Measurements from ENCODE around the gene ISG20. TPM values are rescaled to one million over a fixed set of nuclear protein-coding genes. Genes with fewer than 3 reads are reported as not detected.

Gene ISG20
- total RNA-seq: 2.1 and 3.3 TPM in 2 replicates

DNA sequence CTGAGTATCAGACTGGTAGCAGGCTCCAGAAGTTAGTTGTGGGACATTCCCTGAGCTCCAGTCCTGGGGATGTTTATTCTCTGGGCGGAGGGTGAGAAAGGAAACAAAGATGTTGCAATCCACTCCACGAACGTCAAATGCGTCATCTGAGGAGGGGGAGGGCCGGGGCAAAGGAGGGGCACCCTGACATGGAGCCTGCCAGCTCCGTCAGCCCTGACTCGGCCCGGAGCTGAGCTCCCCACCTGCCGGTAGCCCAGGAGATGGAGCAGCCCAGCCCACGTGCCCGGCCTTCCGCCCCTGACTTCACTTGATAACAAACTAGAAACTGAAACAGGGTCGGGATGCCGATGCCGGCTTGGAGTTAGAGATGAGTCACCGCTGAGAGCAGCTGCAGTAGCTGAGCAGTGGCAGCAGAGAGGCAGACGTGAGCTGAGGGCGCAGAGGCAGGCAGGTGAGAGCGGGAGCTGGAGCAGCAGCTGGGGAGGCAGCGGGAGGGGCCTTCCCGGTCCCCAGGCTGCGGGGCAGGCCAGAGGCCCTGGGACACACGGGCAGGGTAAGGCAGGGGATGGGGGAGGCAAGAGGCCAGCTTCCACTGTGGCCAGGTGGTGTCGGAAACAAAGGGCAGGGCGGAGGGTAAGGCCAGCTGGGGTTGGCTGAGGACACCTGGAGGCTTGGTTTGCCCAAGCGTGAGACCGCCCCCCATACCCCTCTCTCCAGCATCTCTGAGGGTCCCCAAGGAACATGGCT is at the start of gene ISG20:
Gene ISG20 (plus strand): TSS at position 391 of the 747 bp plus-strand sequence. CDS start 351 bp downstream, at position 742.
- H3K27me3 ChIP-seq (ENCODE audit: insufficient read depth, low read length): no peaks in the 10 kb centered on the region
- peaks cover 2% of the 10 kb centered on the region for H3K79me2 ChIP-seq (ENCODE audit: insufficient read depth, low read length)
- H3K27ac ChIP-seq (ENCODE audit: low read depth, low read length): peak within 1 kb of the TSS; percentile 96
- no peaks in the 10 kb centered on the region for H4K20me1 ChIP-seq (ENCODE audit: insufficient read depth, low read length)
- H2AFZ ChIP-seq (ENCODE audit: low read length): peak within 1 kb of the TSS; percentile 2
- H3K9me3 ChIP-seq (ENCODE audit: low read depth, low read length): no peaks in the 10 kb centered on the region
- TF ChIP-seq, protein P1, sequence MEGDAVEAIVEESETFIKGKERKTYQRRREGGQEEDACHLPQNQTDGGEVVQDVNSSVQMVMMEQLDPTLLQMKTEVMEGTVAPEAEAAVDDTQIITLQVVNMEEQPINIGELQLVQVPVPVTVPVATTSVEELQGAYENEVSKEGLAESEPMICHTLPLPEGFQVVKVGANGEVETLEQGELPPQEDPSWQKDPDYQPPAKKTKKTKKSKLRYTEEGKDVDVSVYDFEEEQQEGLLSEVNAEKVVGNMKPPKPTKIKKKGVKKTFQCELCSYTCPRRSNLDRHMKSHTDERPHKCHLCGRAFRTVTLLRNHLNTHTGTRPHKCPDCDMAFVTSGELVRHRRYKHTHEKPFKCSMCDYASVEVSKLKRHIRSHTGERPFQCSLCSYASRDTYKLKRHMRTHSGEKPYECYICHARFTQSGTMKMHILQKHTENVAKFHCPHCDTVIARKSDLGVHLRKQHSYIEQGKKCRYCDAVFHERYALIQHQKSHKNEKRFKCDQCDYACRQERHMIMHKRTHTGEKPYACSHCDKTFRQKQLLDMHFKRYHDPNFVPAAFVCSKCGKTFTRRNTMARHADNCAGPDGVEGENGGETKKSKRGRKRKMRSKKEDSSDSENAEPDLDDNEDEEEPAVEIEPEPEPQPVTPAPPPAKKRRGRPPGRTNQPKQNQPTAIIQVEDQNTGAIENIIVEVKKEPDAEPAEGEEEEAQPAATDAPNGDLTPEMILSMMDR (IDR thresholded peaks at IDR 0.05; ENCODE audit: extremely low read depth, low read depth, low read length): peak; percentile 40
- peaks cover 17% of the 10 kb centered on the region for H3K4me1 ChIP-seq (ENCODE audit: insufficient read depth, low read length)
- peak within 1 kb of the TSS; percentile 80 for H3K4me2 ChIP-seq (ENCODE audit: insufficient read depth, low read length)
- peak within 1 kb of the TSS; percentile 69 for H3K4me3 ChIP-seq (ENCODE audit: insufficient read depth, low read length)
- peaks cover 18% of the 10 kb centered on the region for H3K36me3 ChIP-seq (ENCODE audit: insufficient read depth, low read length)
- DNase-seq (ENCODE audit: insufficient read length, low spot score, missing footprints): peak; percentile 99

DNA sequence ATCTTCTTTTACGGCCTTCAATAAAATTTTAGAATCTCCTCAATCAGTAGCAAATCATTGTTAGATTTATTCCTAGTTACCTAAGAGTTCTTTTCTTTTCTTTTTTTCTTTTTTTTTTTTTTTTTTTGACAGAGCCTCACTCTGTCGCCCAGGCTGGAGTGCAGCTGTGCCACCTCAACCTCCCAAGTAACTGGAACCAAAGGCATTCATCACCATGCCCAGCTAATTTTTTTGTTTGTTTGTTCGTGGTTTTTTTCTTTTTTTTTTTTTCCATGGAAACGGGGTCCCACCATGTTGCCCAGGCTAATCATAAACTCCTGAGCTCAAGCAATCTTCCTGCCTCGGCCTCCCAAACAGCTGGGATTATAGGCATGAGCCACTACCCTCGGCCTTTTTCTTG is 48.1 kb upstream of the ISG20 start:
- Histone ChIP-seq H3K4me2 (ENCODE audit: insufficient read depth, low read length) (no peak overlapping the region), H3K27me3 (ENCODE audit: insufficient read depth, low read length) (no peaks in the 10 kb centered on the region), H3K4me1 (ENCODE audit: insufficient read depth, low read length) (no peaks in the 10 kb centered on the region), H3K9me3 (ENCODE audit: low read depth, low read length) (no peaks in the 10 kb centered on the region), H3K4me3 (ENCODE audit: insufficient read depth, low read length) (no peak overlapping the region), H3K27ac (ENCODE audit: low read depth, low read length) (no peak overlapping the region), H3K79me2 (ENCODE audit: insufficient read depth, low read length) (no peaks in the 10 kb centered on the region), H2AFZ (ENCODE audit: low read length) (no peak overlapping the region), H4K20me1 (ENCODE audit: insufficient read depth, low read length) (no peaks in the 10 kb centered on the region), H3K36me3 (ENCODE audit: insufficient read depth, low read length) (no peaks in the 10 kb centered on the region)
- TF ChIP-seq, protein P1 (IDR thresholded peaks at IDR 0.05; ENCODE audit: extremely low read depth, low read depth, low read length): no peak
- DNase-seq (ENCODE audit: insufficient read length, low spot score, missing footprints): no peak

DNA sequence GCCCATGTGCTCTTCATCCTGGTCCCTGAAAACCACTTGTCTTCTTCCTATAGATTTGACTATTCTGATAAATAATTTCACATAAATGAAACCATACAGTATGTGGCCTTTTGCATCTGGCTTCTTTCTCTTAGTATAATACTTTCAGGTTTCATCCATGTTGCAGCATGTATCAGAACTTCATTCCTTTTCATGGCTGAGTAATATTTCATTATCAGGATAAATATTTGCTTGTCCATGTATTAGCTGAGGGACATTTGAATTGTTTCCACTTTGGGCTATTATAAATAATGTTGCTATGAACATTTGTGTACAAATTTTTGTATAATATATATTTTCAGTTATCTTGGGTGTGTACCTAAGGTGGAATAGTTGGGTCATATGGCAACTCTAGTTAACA is 47.4 kb upstream of the ISG20 start:
- no peaks in the 10 kb centered on the region for H4K20me1 ChIP-seq (ENCODE audit: insufficient read depth, low read length)

DNA sequence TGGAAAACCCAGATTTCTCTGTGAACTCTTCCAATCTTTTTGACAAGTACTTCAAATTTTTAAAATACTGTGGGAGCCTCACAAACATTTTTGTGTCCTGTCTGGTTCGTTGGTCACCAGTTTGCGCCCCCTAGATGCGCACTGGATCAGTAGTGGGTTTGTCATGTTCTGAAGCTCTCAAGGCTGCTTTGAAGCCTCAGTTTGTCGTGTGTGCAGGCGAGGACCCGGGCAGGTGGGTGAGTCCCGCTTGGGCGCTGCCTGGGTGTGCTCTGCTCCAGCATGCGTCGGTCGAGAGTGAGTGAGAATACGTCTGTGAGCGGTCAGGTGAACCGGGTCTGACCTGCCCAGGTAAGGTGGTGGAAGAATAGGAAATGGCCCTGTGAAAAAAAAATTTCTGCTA is 34.9 kb upstream of the ISG20 start:
- Histone ChIP-seq H4K20me1 (ENCODE audit: insufficient read depth, low read length) (no peaks in the 10 kb centered on the region), H2AFZ (ENCODE audit: low read length) (no peak overlapping the region), H3K4me3 (ENCODE audit: insufficient read depth, low read length) (no peak overlapping the region), H3K27ac (ENCODE audit: low read depth, low read length) (no peak overlapping the region), H3K9me3 (ENCODE audit: low read depth, low read length) (no peaks in the 10 kb centered on the region), H3K4me1 (ENCODE audit: insufficient read depth, low read length) (no peaks in the 10 kb centered on the region), H3K36me3 (ENCODE audit: insufficient read depth, low read length) (no peaks in the 10 kb centered on the region), H3K79me2 (ENCODE audit: insufficient read depth, low read length) (no peaks in the 10 kb centered on the region), H3K4me2 (ENCODE audit: insufficient read depth, low read length) (no peak overlapping the region), H3K27me3 (ENCODE audit: insufficient read depth, low read length) (peaks cover 56% of the 10 kb centered on the region)
- TF ChIP-seq, protein P1 (IDR thresholded peaks at IDR 0.05; ENCODE audit: extremely low read depth, low read depth, low read length): no peak
- no peak for DNase-seq (ENCODE audit: insufficient read length, low spot score, missing footprints)

More for the DNA sequence above, 47.4 kb upstream of the ISG20 start:
- Histone ChIP-seq H3K4me1 (ENCODE audit: insufficient read depth, low read length) (no peaks in the 10 kb centered on the region), H3K4me2 (ENCODE audit: insufficient read depth, low read length) (no peak overlapping the region), H3K36me3 (ENCODE audit: insufficient read depth, low read length) (no peaks in the 10 kb centered on the region), H3K79me2 (ENCODE audit: insufficient read depth, low read length) (no peaks in the 10 kb centered on the region), H3K9me3 (ENCODE audit: low read depth, low read length) (no peaks in the 10 kb centered on the region), H3K27ac (ENCODE audit: low read depth, low read length) (no peak overlapping the region), H2AFZ (ENCODE audit: low read length) (no peak overlapping the region), H3K27me3 (ENCODE audit: insufficient read depth, low read length) (no peaks in the 10 kb centered on the region), H3K4me3 (ENCODE audit: insufficient read depth, low read length) (no peak overlapping the region)
- TF ChIP-seq, protein P1 (IDR thresholded peaks at IDR 0.05; ENCODE audit: extremely low read depth, low read depth, low read length): no peak
- DNase-seq (ENCODE audit: insufficient read length, low spot score, missing footprints): no peak

Data from osteoblast (primary cell).